ENCODE data around the gene OR4Q2. TPM values are rescaled to one million over a fixed set of nuclear protein-coding genes. Genes with fewer than 3 reads are reported as not detected.
"Not testable (repeated sequence)": the region's sequence is repeated elsewhere in the genome, so short reads cannot be mapped to it uniquely, and the experiment has no call there.

Gene OR4Q2
- total RNA-seq: not detected

- no peak for DNase-seq (ENCODE audit: low spot score in 2 of 2)
- TF ChIP-seq, protein P1, sequence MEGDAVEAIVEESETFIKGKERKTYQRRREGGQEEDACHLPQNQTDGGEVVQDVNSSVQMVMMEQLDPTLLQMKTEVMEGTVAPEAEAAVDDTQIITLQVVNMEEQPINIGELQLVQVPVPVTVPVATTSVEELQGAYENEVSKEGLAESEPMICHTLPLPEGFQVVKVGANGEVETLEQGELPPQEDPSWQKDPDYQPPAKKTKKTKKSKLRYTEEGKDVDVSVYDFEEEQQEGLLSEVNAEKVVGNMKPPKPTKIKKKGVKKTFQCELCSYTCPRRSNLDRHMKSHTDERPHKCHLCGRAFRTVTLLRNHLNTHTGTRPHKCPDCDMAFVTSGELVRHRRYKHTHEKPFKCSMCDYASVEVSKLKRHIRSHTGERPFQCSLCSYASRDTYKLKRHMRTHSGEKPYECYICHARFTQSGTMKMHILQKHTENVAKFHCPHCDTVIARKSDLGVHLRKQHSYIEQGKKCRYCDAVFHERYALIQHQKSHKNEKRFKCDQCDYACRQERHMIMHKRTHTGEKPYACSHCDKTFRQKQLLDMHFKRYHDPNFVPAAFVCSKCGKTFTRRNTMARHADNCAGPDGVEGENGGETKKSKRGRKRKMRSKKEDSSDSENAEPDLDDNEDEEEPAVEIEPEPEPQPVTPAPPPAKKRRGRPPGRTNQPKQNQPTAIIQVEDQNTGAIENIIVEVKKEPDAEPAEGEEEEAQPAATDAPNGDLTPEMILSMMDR (IDR thresholded peaks at IDR 0.05): no peak
- intact Hi-C loops (cut with DNase I): no loop called here
- H3K4me1 ChIP-seq: no peaks in the 10 kb centered on the region
- no peaks in the 10 kb centered on the region for H3K36me3 ChIP-seq
- no peak within 1 kb of the TSS for H3K27ac ChIP-seq
- no peak within 1 kb of the TSS for H3K4me3 ChIP-seq
- H3K9me3 ChIP-seq: no peaks in the 10 kb centered on the region
- H3K27me3 ChIP-seq: no peaks in the 10 kb centered on the region
These were observed at the start of gene OR4Q2 for GRCh38 chr14:20001863-20002262. Gene OR4Q2 (plus strand): TSS chr14:20002163.

- H3K27me3 ChIP-seq: not testable (repeated sequence)
These were observed 32.2 kb upstream of the OR4Q2 start for GRCh38 chr14:19969735-19970134.

DNA sequence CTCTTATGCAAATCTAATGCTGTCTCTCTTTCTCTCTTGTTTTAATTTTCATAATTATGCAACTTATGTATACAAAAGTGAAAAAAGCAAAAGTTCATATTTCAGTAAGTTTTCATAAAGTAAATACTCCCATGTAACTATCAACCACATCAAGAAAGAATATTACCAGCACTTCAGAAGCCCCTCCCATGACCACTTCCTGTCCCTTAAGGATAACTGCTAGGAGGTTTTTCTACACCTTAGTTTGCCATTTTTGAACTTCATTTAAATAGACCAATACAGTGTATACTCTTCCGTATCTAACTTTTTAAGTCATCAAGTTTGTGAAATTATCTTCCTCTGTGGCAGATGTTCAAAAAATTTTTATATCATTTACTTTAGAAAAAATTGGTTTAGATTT, 27.1 kb upstream of the OR4Q2 start:
- no peak for DNase-seq (ENCODE audit: low spot score in 2 of 2)
- no peaks in the 10 kb centered on the region for H3K4me1 ChIP-seq
- no peaks in the 10 kb centered on the region for H3K27me3 ChIP-seq
- TF ChIP-seq, protein P1 (IDR thresholded peaks at IDR 0.05): no peak
- intact Hi-C loops (cut with DNase I): no loop called here
- no peak overlapping the region for H3K27ac ChIP-seq
- H3K4me3 ChIP-seq: no peak overlapping the region
- no peaks in the 10 kb centered on the region for H3K9me3 ChIP-seq
- no peaks in the 10 kb centered on the region for H3K36me3 ChIP-seq

More at GRCh38 chr14:19969735-19970134, 32.2 kb upstream of the OR4Q2 start:
- H3K4me1 ChIP-seq; H3K9me3 ChIP-seq; DNase-seq (ENCODE audit: low spot score in 2 of 2); intact Hi-C loops (cut with DNase I); H3K4me3 ChIP-seq; H3K27ac ChIP-seq; H3K36me3 ChIP-seq: not testable (repeated sequence)

DNA sequence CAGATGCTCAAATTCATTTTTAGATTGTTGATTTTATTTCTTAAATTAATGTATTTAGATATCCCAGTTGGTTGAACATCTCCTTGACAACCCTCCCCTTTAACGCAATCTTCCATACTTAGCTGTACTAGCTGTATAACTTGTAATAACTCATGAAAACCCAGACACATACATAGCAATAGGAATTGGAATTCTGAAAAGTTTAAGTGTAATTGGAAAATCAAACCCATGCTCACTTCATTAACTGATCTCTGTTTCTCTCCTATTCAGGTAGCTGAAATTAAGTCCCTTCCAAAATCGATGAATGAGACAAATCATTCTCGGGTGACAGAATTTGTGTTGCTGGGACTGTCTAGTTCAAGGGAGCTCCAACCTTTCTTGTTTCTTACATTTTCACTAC, 26.7 kb upstream of the OR4Q2 start, which contains the start of gene OR4K15:
Gene OR4K15, plus strand, starts transcription at position 301 of the 400 bp plus-strand sequence. Its CDS starts 0 bp downstream, at position 301.
- intact Hi-C loops (cut with DNase I): no loop called here

GRCh38 chr14:19993438-19993837, 8.5 kb upstream of the OR4Q2 start:
- TF ChIP-seq, protein P1 (IDR thresholded peaks at IDR 0.05): no peak
- no peaks in the 10 kb centered on the region for H3K4me1 ChIP-seq
- intact Hi-C loops (cut with DNase I): no loop called here
- no peaks in the 10 kb centered on the region for H3K36me3 ChIP-seq
- DNase-seq (ENCODE audit: low spot score in 2 of 2): no peak
- no peak overlapping the region for H3K27ac ChIP-seq
- H3K9me3 ChIP-seq: no peaks in the 10 kb centered on the region
- H3K4me3 ChIP-seq: no peak overlapping the region
- H3K27me3 ChIP-seq: no peaks in the 10 kb centered on the region

More for the DNA sequence above, 26.7 kb upstream of the OR4Q2 start, which contains the start of gene OR4K15:
- TF ChIP-seq, protein P1 (IDR thresholded peaks at IDR 0.05): no peak
- no peaks in the 10 kb centered on the region for H3K9me3 ChIP-seq
- no peaks in the 10 kb centered on the region for H3K27me3 ChIP-seq
- H3K36me3 ChIP-seq: no peaks in the 10 kb centered on the region
- H3K27ac ChIP-seq: no peak within 1 kb of the TSS
- no peaks in the 10 kb centered on the region for H3K4me1 ChIP-seq
- no peak within 1 kb of the TSS for H3K4me3 ChIP-seq
- DNase-seq (ENCODE audit: low spot score in 2 of 2): no peak

DNA sequence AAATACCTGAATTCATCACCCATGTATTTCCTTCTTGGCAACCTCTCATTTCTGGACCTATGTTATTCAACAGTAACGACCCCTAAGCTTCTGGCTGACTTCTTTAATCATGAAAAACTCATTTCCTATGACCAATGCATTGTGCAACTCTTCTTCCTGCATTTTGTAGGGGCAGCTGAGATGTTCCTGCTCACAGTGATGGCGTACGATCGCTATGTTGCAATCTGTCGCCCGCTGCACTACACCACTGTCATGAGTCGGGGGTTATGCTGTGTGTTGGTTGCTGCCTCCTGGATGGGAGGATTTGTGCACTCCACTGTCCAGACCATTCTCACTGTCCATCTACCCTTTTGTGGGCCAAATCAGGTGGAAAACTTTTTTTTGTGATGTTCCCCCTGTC, 356 bp downstream of the OR4Q2 start:
- TF ChIP-seq, protein P1 (IDR thresholded peaks at IDR 0.05): no peak
- no peaks in the 10 kb centered on the region for H3K9me3 ChIP-seq
- no peaks in the 10 kb centered on the region for H3K36me3 ChIP-seq
- no peak for DNase-seq (ENCODE audit: low spot score in 2 of 2)
- H3K27ac ChIP-seq: no peak overlapping the region
- H3K27me3 ChIP-seq: no peaks in the 10 kb centered on the region
- H3K4me1 ChIP-seq: no peaks in the 10 kb centered on the region
- intact Hi-C loops (cut with DNase I): no loop called here
- no peak overlapping the region for H3K4me3 ChIP-seq

All from ascending aorta (tissue), 2 donors.